GF-D8 (cell line): ENCODE results near the gene FGFR4.

Source experiments
- DNase-seq: peaks from one replicate; lab custom pipeline; 2025; lab: John Stamatoyannopoulos, UW

Gene FGFR4

GRCh38 chr5:177103523-177104253 is 17.0 kb downstream of the FGFR4 start:
- no peak for DNase-seq

- no peak for DNase-seq
These were observed 19.2 kb downstream of the FGFR4 start for GRCh38 chr5:177105691-177106476.

GRCh38 chr5:177107159-177107558 is 20.4 kb downstream of the FGFR4 start:
- DNase-seq: no peak

- no peak for DNase-seq
These were observed 23.1 kb downstream of the FGFR4 start for GRCh38 chr5:177109810-177110209.

- no peak for DNase-seq
These were observed 25.1 kb downstream of the FGFR4 start for GRCh38 chr5:177111720-177112394.

GRCh38 chr5:177112589-177113220 is 26.0 kb downstream of the FGFR4 start:
- no peak for DNase-seq

GRCh38 chr5:177113566-177114424 is 27.1 kb downstream of the FGFR4 start:
- DNase-seq: peak; percentile 37

- peak; percentile 69 for DNase-seq
These were observed 30.1 kb downstream of the FGFR4 start for GRCh38 chr5:177116631-177117373.

- no peak for DNase-seq
These were observed 30.8 kb downstream of the FGFR4 start for GRCh38 chr5:177117441-177118045.

GRCh38 chr5:177122566-177122965 is 35.9 kb downstream of the FGFR4 start:
- DNase-seq: no peak

- DNase-seq: no peak
These were observed 37.2 kb downstream of the FGFR4 start for GRCh38 chr5:177123789-177124485.

GRCh38 chr5:177124486-177124991 is 37.8 kb downstream of the FGFR4 start:
- no peak for DNase-seq

GRCh38 chr5:177126771-177127170 is 40.1 kb downstream of the FGFR4 start:
- no peak for DNase-seq

- DNase-seq: no peak
These were observed 41.9 kb downstream of the FGFR4 start for GRCh38 chr5:177128551-177128981.

- DNase-seq: no peak
These were observed 43.7 kb downstream of the FGFR4 start for GRCh38 chr5:177130211-177131018.

GRCh38 chr5:177131019-177131320 is 44.3 kb downstream of the FGFR4 start:
- no peak for DNase-seq

- DNase-seq: no peak
These were observed 44.8 kb downstream of the FGFR4 start for GRCh38 chr5:177131352-177132135.
